ENCODE measurements around the gene SYNGR4.
A peak's percentile ranks its signal among the peaks of the same experiment; 100 is the strongest.
"Not testable (repeated sequence)": the region's sequence is repeated elsewhere in the genome, so short reads cannot be mapped to it uniquely, and the experiment has no call there.

SYNGR4 gene, protein sequence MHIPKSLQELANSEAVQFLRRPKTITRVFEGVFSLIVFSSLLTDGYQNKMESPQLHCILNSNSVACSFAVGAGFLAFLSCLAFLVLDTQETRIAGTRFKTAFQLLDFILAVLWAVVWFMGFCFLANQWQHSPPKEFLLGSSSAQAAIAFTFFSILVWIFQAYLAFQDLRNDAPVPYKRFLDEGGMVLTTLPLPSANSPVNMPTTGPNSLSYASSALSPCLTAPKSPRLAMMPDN

DNA sequence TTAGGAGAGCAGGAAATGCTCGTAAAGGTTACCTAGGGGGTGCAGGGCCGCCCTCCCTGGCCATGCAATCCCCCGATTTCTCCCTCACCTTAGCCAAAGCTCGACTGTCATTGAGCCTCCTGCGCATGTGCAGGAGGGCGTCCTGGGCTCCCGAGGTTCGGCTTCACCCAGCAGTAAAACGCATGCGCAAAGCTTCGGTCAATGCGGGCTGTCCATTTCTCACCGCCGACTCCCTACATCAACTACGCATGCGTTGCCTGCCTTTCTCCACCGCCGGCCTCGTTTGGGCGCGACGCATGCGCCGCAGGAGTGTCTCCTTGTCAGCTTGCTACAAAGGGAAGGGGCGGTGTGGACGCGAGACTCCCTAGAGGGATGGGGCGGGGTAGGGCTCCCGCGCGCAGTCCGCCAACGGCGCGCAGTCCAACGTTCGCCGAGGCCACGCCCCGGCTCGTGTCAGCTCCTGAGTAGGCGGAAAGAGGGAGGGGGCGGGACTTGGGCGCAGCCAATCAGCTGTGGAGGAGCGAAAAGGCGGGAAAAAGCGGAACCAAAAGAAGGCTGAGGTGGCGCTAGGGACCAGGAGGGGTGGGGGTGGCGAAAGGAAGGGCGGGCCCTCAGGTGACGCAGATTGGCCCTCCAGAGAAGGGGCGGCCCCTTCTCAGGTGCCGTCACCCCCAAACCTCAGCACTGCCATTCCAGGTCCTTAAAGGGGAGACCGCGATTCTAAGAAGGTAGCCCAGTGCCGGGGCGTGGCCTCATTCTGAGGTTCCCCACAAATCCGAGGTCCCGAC, at the start of gene SYNGR4, which contains the start of gene TMEM143:
SYNGR4 (plus strand) TSS at position 558 of the 788 bp plus-strand sequence. CDS start 1,476 bp downstream, outside the sequence.
TMEM143 (minus strand) TSS at position 131 of the 788 bp plus-strand sequence; CDS start at position 111, 20 bp downstream.
- DNase-seq (ENCODE audit: low read depth), result peak; percentile 90

DNA sequence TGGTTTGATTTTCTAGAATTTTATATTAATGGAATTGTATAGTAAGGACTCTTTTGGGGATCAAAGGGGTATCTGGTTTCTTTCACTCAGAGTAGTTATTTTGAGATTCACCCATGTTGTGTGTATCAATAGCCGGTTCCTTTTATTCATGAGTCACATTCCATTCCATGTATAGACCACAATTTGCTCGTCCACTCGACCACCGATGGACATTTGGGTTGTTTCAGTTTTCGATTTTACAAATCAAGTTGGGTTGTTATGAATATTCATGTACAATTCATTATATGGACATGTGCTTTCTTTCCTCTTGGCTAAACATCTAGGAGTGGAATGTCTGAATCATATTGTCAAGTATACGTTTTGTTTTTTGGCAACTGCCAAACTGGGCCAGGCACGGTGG, 48.5 kb upstream of the SYNGR4 start:
- no peak for DNase-seq (ENCODE audit: low read depth)

DNA sequence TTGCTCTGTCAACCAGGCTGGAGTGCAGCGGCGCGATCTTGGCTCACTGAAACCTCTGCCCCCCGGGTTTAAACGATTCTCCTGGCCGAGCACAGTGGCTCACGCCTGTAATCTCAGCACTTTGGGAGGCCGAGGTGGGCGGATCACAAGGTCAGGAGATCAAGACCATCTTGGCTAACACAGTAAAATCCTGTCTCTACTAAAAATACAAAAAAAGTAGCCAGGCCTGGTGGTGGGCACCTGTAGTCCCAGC, 46.5 kb upstream of the SYNGR4 start:
- DNase-seq (ENCODE audit: low read depth), result not testable (repeated sequence)

DNA sequence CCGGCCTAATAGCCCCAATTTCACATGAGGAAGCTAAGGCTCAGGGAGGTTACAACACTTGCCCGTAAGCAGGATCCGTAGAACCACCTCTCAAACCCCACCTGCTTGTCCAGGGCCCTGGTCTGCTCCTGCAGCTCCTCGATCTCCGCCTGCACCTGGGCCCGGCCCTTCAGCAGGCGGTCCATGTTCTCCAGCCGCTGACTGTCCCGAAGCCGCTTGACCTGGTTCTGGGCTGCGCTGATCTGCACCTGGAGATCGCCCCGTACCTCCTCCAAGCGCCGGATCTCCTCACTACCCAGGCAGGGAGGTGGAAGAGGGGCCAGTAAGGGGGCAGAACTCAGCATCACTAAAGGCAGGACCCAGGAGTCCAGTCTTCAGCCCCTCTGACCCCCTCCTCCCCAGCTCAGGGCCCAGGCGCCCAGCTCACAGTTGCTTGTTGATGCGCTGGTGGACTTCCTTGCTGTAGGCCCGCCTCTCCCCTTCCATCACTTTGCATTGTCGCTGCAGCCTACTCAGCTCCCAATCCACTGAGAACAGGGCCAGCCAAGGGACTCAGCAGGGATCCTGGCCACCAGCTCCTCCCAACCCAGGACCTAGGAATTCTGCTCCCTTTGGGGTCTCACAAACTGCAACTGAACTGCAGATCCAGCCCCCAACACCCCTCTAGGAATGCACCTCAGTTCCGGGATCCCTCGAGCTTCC, 45.7 kb upstream of the SYNGR4 start:
- no peak for DNase-seq (ENCODE audit: low read depth)

DNA sequence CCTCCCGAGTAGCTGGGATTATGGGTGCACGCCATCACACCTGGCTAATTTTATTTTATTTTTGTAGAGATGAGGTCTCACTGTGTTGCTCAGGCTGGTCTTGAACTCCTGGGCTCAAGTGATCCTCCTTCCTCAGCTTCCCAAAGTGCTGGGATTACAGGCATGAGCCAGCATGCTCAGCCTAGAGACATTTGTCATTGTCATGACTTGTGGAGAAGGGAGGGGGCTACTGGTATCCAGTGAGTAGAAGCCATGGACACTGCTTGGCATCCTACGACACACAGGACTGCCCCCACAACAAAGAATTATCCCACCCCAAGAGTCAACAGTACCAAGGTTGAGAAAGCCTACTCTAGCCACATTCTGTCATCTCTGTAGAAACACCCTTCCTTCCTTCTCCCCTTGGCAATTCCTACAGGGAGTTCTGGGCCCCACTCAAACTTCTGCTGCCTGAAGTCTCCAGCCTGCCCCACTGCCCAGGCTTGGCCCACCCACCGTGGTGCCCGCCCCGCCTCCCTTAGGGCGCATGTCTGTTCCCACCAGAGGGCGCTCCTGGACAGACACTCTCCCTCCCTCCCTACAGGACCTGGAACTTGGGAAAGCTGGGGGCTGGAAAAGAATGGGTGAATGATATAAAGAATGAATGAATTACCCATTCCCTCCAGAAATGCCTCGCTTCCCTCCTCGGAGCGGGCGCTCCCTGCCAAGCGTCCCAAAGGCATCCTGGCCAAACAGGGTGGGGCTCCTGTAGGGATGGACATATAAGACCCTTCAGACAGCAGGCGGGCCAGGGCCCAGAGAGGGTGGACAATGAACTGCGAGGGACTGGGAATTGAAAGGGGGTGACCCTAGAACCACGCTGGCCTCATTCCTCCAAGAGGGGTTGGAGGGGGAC, 44.3 kb upstream of the SYNGR4 start:
- peak; percentile 62 for DNase-seq (ENCODE audit: low read depth)

DNA sequence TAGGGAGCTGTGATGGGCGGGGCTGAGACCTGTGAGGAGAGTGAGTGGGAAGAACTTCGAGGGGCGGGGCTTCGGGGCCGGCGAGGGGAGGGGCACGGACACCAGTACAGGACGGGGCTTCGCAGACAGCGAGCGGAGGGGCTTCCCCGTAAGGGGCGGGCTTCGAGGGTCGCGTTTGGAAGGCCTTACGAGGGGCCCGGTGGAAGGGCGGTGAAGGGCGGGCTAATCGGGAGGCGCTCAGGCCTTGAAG, 42.9 kb upstream of the SYNGR4 start:
- peak; percentile 84 for DNase-seq (ENCODE audit: low read depth)

DNA sequence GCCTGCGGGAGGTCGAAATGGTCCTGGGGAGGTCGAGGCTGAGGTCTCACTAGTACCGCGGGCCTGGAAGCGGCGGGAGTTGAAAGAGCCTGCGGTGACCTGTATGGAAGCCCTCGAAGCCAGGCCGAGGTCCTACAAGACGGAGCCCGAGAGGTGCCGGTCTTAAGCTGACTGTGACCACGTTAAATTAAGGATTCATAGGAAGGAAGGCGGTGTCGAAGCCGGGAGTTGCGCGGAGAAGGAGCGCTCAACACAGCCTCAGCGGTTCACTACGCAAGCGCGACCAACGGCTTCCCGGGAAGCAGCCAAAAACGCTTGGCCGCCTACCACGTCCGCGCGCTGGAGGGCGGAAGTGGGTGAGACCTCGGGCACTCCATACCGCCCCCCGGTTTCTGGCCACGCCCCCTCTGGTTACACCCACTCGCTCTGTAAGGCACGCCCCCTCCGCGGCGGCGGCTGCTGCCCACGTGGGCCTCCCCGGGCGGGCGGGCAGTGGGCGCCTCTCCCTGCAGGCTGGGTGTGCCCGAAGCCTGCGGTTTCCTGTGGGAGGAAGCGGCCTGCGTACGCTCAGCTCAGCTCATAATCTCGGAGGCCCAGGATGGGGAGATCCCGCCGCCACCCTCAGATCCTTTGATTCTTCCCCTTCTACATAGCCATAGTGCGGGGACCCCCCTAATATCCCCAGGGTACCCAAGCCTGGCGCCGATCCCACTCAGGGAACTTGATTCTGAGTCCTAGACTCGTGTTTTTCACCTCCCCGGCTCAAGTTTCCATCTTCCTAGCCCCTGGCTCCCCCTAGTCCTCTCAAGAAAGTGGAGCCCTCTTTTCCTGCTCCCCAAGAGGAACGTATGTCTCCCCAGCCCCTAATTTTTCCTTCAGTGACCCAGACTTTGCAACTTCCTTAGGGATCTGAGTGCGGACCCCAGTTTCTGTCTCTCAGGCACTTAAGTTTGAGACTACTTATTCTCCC, 42.3 kb upstream of the SYNGR4 start:
- DNase-seq (ENCODE audit: low read depth), result peak; percentile 95

DNA sequence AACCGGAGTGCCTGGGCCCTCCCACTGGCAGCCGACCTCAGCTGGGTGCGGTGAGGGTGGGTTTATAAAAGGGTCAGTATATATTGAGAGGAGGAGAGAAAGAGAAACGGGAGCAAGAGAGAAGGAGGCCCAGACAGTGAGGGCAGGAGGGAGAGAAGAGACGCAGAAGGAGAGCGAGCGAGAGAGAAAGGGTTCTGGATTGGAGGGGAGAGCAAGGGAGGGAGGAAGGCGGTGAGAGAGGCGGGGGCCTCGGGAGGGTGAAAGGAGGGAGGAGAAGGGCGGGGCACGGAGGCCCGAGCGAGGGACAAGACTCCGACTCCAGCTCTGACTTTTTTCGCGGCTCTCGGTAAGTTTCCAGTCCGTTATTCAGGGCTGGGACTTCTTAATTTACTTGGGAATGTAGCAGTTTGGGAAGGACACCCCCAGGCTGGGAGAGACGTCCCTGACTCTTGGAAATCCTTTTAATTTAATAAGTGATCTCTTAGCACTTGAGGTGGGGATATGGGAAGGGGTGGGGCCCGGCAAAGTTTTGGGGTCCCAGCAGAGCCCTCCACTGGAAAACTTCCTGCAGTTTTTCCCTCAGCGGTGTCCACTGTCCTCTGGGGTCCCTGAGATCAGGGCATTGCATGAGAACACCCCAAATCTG, 38.8 kb upstream of the SYNGR4 start, which contains the start of gene EMP3:
EMP3 (plus strand) TSS at position 288 of the 646 bp plus-strand sequence. CDS start 1,293 bp downstream, outside the sequence.
- DNase-seq (ENCODE audit: low read depth), result peak; percentile 74

DNA sequence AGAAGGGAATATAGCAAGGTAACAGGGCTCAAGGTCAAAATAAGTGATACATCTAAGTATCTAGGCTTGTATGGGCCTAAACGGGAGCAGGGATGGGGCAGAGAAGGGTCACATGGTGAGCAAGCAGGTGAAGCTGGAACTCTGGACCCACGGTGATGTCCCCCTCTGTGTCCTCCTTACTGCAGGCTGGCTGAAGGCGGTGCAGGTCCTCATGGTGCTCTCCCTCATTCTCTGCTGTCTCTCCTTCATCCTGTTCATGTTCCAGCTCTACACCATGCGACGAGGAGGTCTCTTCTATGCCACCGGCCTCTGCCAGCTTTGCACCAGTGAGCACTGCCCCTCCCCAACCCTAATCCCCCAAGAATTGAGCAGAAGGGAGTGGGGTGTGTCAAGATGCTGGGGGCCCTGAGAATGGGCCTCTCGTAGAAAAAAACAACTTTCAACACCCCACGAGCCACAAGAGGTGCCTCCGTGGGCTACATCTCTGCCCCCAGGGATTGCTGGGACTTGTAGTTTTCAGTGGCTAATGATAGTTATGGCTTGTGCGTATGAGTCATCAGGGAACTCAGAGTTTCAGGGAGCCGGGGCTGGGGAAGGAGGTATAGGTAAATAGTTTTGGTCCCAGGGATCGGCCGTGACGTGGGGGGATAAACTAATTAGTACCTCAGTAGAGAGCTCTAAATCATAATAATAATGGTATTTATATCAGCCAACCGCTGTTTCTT, 34.8 kb upstream of the SYNGR4 start:
- DNase-seq (ENCODE audit: low read depth), result no peak

DNA sequence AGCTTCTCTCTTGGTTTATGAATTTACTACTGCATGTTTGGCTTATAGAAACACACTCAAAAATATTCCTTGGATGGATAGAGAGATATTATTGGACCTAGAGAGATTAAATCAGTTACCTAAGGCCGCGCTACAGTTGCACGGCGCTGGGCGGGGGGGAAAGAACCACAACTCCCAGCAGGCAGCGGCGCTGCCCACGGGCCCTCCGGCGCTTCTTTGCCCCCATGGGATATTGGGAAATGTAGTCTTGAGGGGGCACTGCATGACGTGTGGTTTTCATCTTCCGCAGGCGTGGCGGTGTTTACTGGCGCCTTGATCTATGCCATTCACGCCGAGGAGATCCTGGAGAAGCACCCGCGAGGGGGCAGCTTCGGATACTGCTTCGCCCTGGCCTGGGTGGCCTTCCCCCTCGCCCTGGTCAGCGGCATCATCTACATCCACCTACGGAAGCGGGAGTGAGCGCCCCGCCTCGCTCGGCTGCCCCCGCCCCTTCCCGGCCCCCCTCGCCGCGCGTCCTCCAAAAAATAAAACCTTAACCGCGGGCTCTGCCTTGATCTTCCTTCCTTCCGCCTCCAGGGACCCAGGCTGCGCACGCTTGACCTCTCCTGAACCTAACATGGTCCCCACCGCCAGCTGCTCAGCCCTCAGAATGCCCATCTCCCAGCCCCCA, 34.0 kb upstream of the SYNGR4 start:
- peak; percentile 60 for DNase-seq (ENCODE audit: low read depth)

DNA sequence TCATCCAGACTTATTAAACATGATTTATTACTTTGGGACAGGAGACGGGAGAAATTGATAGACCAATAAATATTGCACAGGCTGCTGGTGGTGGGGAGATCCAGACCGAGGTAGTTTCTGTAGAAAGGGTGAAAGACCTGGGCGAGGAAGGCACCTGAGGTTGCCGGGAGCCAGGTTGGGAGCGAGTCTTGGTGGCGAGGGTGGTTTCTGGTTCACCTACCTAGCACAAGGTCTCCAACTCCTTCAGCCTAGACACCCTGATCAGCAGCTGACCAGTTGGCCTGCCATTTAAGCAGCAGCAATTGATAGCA, 31.9 kb upstream of the SYNGR4 start:
- no peak for DNase-seq (ENCODE audit: low read depth)

DNA sequence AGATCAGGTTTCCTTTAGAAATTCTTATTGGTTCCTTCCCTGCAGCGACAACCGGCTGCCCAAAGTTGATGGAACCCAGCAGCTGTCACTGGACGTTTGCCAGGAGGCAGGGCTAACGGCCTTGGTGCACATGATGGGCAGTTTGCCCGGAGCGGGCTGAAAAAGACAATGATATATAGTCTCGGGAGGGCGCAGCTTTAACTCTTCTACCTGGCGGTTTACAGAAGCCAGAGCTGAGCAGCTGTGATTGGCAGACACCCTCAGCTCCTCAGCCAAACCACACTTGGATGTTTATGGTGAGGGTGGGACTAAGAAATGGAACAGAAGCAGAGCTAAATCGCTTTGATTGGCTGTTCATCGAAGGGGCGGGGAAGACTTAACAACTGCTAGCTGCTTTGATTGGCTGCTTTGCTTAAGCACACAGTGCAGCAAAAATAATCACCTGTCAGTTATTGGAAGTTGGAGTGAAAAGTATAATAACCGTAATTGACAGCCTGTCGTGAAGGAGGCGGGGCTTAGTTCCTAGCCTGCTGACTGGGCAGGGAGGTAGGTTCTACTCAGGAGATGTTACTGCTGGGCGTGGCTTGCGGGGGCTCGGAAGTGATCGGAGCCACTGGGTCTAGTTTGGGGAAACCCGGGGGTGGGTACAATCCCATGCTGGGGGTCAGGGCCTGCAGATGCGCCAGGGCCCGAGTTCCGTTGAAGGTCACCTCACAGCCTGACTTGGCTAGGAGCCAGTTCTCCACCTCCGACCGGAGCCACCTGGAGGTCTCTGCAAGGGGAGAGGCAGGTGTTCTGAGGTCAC, 31.3 kb upstream of the SYNGR4 start:
- peak; percentile 78 for DNase-seq (ENCODE audit: low read depth)

DNA sequence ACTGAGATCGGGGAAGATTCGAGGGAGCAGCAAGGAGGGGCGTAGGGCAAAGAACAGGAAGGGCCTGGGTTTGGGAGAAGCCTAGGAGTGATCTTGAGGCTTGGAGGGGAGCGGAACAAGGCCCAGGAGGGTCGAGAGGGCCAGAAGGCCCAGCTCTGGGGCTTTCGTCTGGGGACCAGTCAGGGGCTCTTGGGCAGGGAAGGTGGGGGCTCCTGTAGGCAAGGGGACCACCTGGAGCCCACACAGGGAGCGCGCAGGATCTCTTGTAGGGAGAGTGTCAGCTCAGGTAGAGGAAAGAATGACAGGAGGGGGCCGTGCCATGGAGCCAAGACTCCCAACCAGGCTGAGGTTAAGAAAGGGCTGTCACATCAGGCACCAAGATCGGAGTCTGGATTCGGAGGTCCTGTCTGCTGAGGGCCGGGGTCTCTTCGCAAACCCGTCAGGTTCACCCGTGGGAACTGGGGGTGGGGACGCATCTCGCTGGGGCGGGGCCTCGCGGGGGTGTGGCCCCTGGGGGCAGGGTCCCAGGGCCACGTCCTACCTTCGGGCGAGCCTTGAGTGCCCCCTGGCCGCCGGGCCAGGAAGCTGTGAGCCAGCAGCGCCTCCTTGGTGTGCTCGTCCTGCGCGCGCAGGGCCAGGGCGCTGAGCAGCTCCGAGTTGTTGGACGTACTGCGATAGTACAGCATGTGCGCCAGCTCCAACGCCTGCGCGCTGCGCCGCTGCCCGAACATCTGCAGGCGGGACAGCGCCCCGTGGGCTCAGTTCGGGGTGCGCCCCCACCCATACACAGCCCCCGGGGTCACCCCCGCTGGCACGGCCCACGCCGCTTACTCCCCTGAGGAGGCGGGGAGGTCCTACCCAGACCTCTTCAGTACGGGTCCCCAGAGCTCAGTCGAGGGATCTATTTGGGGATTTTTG, 30.4 kb upstream of the SYNGR4 start:
- DNase-seq (ENCODE audit: low read depth), result peak; percentile 81

DNA sequence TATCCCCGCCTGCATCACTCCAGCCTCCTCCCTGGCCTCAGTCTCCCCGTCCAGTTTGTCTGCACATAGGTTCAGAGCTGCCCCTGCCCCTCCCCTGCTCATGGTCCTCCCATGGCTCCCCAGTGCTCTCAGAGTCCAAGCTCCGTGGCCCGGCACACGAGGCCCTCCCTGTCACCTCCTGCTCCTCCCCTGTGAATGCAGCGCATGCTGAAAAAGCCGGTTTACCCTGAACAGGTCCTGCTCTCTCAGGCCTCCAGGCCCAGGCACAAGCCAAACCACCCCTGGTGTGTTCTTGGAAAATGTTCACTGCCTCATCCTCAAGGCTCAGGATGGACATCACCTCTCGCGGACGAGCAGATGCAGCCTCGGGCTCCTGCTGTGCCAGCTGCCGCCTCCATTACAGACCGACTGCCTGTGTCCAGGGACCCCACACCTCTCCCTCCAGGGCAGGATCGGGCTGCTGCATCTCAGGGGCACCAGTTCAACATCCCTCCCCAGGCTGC, 25.9 kb upstream of the SYNGR4 start:
- no peak for DNase-seq (ENCODE audit: low read depth)

DNA sequence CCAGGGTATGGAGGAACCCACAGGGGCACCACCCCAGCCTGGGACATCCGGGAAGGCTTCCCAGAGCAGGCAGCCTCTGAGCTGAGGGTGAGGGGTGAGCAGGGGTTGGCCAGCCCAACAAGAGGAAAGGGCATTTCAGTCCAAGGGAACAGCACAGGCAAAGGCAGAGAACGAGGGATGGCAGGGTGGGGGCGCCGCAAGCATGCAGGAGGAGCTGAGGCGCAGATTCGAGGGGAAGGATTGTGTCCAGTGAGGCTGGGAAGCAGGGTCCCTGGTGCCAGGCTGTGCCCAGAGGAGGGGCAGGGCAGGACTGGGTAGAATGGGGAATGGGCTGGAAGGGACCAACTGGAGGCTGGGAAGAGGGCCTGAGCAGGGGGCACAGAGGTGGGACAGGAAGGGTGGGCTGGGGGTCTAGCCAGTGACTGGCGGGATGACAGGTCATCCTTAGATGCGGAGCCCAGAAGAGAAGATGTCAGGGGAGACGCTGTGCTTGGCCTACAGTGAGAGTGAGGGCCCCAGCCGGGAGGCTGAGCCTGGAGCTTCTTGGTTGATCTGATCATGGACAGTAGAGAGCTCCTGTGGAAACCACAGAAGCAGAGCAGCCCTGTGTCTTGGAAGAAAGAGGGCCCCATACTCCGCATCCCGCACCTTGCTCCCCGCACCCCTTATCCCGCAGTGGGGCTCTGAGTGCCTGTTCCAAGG, 25.2 kb upstream of the SYNGR4 start:
- DNase-seq (ENCODE audit: low read depth), result no peak

DNA sequence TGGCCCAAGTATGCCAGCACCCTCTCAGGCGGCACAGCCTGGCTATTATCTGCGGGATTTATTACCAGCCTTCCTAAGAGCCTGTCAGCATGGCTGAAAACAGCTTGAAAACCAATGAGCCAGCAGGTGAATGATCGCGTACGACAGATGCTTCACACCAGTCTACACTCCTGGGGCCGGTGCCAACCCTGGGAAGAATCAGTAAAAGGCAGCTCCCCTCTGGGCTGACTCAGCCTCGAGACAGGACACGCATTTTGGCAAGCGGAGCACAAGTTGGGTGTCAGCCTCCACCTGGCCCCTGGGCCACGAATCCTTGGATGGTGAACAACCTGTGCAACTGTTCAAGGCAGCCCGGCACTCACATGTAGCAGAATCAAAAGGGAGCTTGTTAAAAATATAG, 23.2 kb upstream of the SYNGR4 start:
- no peak for DNase-seq (ENCODE audit: low read depth)
